HFFc6 (cell line): ENCODE data around the gene C12orf56. TPM values are rescaled to one million over a fixed set of nuclear protein-coding genes. Genes with fewer than 3 reads are reported as not detected.

ENCODE experiments used
- DNase-seq: peaks from one replicate; pipeline ENCODE4 v3.0.0-alpha.2; 2018
- H3K27ac Mint-ChIP-seq: 2 replicates; pipeline ENCODE4 v1.8.0; 2020; ENCODE audit warnings: mild to moderate bottlenecking, mixed read lengths
- H3K27me3 Mint-ChIP-seq: 2 replicates; pipeline ENCODE4 v1.8.0; 2021; ENCODE audit warnings: mild to moderate bottlenecking, moderate library complexity, mixed read lengths; ENCODE audit not compliant: insufficient read depth
- H3K36me3 Mint-ChIP-seq: 2 replicates; pipeline ENCODE4 v1.8.0; 2021; ENCODE audit warnings: low read depth, mixed read lengths
- H3K4me1 Mint-ChIP-seq: 2 replicates; pipeline ENCODE4 v1.8.0; 2020; ENCODE audit warnings: low read depth, mixed read lengths
- H3K4me3 Mint-ChIP-seq: 2 replicates; pipeline ENCODE4 v1.8.0; 2020; ENCODE audit warnings: mild to moderate bottlenecking, moderate library complexity, mixed read lengths
- H3K9me3 Mint-ChIP-seq: 2 replicates; pipeline ENCODE4 v1.8.0; 2020; ENCODE audit warnings: mild to moderate bottlenecking, mixed read lengths
- CTCF ChIP-seq: fragments of 200-600 bp; sonication (generic); IDR thresholded peaks from 2 replicates; pipeline ENCODE4 v1.5.0; 2021; ENCODE audit warnings: antibody characterized with exemption, mild to moderate bottlenecking
- total RNA-seq, 6 experiments: library from RNA; stranded (reverse); fragmentation: NEBNext Ultra II Directional; extraction: Animal tissue kit (Norgen Biotek cat#: 25700); gene quantifications; 2 replicates in 1 of 6; 3 replicates in 5 of 6; pipeline ENCODE4 v1.2.3, GENCODE V29; 2021

C12orf56 gene
- total RNA-seq, 6 experiments from 2014 or later: not detected

- H3K9me3 Mint-ChIP-seq: no peaks in the 10 kb centered on the region
- no peaks in the 10 kb centered on the region for H3K27me3 Mint-ChIP-seq
- no peak for DNase-seq
- peak overlapping the region; percentile 34; the same call in 1 of the 2 replicates for H3K4me3 Mint-ChIP-seq
- H3K27ac Mint-ChIP-seq: peak overlapping the region; percentile 42; the same call in 1 of the 2 replicates
- TF ChIP-seq CTCF: no peak
- no peaks in the 10 kb centered on the region for H3K36me3 Mint-ChIP-seq
- peaks cover 34% of the 10 kb centered on the region for H3K4me1 Mint-ChIP-seq
These were observed 137.9 kb downstream of the C12orf56 start for GRCh38 chr12:64252681-64253080.

- no peaks in the 10 kb centered on the region for H3K27me3 Mint-ChIP-seq
- no peak for TF ChIP-seq CTCF
- no peaks in the 10 kb centered on the region for H3K9me3 Mint-ChIP-seq
- H3K27ac Mint-ChIP-seq: no peak overlapping the region
- H3K4me1 Mint-ChIP-seq: peaks cover 7% of the 10 kb centered on the region
- no peaks in the 10 kb centered on the region for H3K36me3 Mint-ChIP-seq
- no peak for DNase-seq
- no peak overlapping the region for H3K4me3 Mint-ChIP-seq
These were observed 146.7 kb downstream of the C12orf56 start for GRCh38 chr12:64243809-64244208.

GRCh38 chr12:64240781-64241180 is 149.8 kb downstream of the C12orf56 start:
- Mint-ChIP-seq H3K9me3 (no peaks in the 10 kb centered on the region), H3K36me3 (no peaks in the 10 kb centered on the region), H3K27ac (no peak overlapping the region), H3K4me3 (no peak overlapping the region), H3K4me1 (peaks cover 7% of the 10 kb centered on the region), H3K27me3 (no peaks in the 10 kb centered on the region)
- TF ChIP-seq CTCF: no peak
- no peak for DNase-seq

- no peaks in the 10 kb centered on the region for H3K36me3 Mint-ChIP-seq
- DNase-seq: no peak
- no peak for TF ChIP-seq CTCF
- H3K9me3 Mint-ChIP-seq: no peaks in the 10 kb centered on the region
- no peak overlapping the region for H3K27ac Mint-ChIP-seq
- H3K4me1 Mint-ChIP-seq: peaks cover 3% of the 10 kb centered on the region
- H3K4me3 Mint-ChIP-seq: no peak overlapping the region
- no peaks in the 10 kb centered on the region for H3K27me3 Mint-ChIP-seq
These were observed 153.2 kb downstream of the C12orf56 start for GRCh38 chr12:64237382-64237781.

- TF ChIP-seq CTCF: peak; percentile 25; the same call in 1 of the 2 replicates
- Mint-ChIP-seq H3K9me3 (no peaks in the 10 kb centered on the region), H3K36me3 (no peaks in the 10 kb centered on the region), H3K4me1 (peaks cover 5% of the 10 kb centered on the region), H3K27ac (no peak overlapping the region), H3K27me3 (no peaks in the 10 kb centered on the region; the same call in 1 of the 2 replicates), H3K4me3 (no peak overlapping the region)
- DNase-seq: no peak
These were observed 154.0 kb downstream of the C12orf56 start for GRCh38 chr12:64236549-64236948.

- Mint-ChIP-seq H3K36me3 (no peaks in the 10 kb centered on the region), H3K27me3 (no peaks in the 10 kb centered on the region; the same call in 1 of the 2 replicates), H3K4me3 (no peak overlapping the region), H3K4me1 (peaks cover 5% of the 10 kb centered on the region), H3K27ac (no peak overlapping the region), H3K9me3 (no peaks in the 10 kb centered on the region)
- DNase-seq: no peak
- no peak for TF ChIP-seq CTCF
These were observed 158.4 kb downstream of the C12orf56 start for GRCh38 chr12:64232196-64232595.
